HG03565 (cell line): ENCODE data around the gene KMO.

Experiments used
- ATAC-seq: cut with Tn5 transposase; IDR thresholded peaks from one replicate; pipeline ENCODE4 v1.9.1; 2021; ENCODE audit warnings: mild to moderate bottlenecking, moderate library complexity; ENCODE audit not compliant: unreplicated experiment

KMO gene

GRCh38 chr1:241644259-241644658, 112.1 kb downstream of the KMO start:
- no peak for ATAC-seq

- no peak for ATAC-seq
Measured at GRCh38 chr1:241645199-241645598, 113.0 kb downstream of the KMO start.
